NB4 (cell line): ENCODE measurements around the gene FASTKD2.

Experiments used
- CTCF ChIP-seq: IDR thresholded peaks from one replicate; pipeline ENCODE4 v1.5.1; 2012; ENCODE audit warnings: low read depth, low read length
- MYC ChIP-seq: IDR thresholded peaks from 2 replicates; pipeline ENCODE4 v1.6.1; 2011; ENCODE audit warnings: low read depth, low read length
- POLR2A ChIP-seq: IDR thresholded peaks from 2 replicates; pipeline ENCODE4 v1.6.1; 2011; ENCODE audit warnings: mild to moderate bottlenecking; ENCODE audit not compliant: insufficient read length; ENCODE audit errors: extremely low read depth
- TF ChIP-seq, protein P1 (sequence below): IDR thresholded peaks from 2 replicates; pipeline ENCODE4 v1.6.1; 2011; ENCODE audit warnings: low read depth, low read length

DNA sequence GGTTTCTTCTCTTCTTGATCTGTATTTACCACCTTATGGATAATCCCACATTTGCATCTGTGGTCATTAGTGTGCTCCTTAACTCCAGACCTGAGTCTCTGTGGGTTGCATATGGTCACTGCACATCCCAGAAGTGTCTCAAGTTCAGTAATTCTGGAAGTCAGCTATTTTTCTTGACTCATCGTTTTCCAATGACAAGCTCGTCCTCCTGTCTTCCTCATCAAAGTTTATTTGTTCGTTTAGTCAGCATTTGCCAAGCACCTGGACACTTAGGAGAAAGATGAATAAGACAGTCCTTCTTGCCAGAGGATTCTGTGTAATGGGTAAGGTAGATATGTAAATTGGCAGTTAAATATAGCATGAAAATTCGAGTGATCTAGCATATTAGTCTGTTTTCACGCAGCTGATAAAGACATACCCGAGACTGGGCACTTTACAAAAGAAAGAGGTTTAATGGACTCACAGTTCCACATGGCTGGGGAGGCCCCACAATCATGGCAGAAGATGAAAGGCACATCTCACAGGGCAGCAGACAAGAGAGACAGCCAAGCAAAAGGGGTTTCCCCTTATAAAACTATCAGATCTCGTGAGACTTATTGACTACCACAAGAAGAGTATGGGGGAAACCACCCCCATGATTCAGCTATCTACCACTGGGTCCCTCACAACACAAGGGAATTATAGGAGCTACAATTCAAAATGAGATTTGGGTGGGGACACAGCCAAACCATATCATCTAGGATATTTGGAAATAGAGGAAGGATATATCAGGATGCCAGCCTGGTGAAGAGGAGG, 19.4 kb downstream of the FASTKD2 start:
- no peak for TF ChIP-seq CTCF
- no peak for TF ChIP-seq POLR2A
- TF ChIP-seq, protein P1, sequence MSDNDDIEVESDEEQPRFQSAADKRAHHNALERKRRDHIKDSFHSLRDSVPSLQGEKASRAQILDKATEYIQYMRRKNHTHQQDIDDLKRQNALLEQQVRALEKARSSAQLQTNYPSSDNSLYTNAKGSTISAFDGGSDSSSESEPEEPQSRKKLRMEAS, result no peak
- TF ChIP-seq MYC, result no peak
